HL-60/S4 treated with phorbol 12-myristate 13-acetate at 8.2 ng/mL for 4 days and 3 days (cell line): ENCODE results near the gene TAF1B.

Experiments
- in situ Hi-C: fragments of 300-500 bp; cut with MboI; formaldehyde crosslinking; loops from 2 replicates; pipeline ENCODE4 v1.15.0; 2022; ENCODE audit warnings: low sequenced_read_pairs

Gene TAF1B

DNA sequence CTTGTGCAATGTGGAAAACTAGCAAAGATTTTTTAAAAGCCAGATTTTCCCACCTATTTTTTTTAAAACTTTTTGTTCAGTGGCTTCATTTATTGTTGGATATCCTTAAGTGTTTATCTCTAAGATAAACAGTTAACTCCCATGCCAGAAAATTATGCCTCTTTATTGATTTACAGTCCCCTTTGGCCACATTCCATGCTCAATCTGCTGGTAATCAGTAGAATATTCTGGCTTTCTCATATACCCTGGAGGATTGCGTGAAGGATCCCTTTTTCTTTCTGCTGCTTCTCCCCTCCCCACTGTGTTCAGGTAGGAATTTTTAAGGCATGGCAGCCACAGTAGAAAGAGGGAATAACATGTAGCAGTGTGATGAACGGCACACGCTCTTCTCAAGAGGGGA, 110.9 kb downstream of the TAF1B start:
- in situ Hi-C loops = no loop called here

- in situ Hi-C loops = no loop called here
Measured at GRCh38 chr2:9958057-9958456, 114.8 kb downstream of the TAF1B start.

- in situ Hi-C loops = no loop called here
Measured at GRCh38 chr2:9959262-9959661, 116.0 kb downstream of the TAF1B start.

- in situ Hi-C loops = no loop called here
Measured at GRCh38 chr2:9961013-9961412, 117.7 kb downstream of the TAF1B start.

DNA sequence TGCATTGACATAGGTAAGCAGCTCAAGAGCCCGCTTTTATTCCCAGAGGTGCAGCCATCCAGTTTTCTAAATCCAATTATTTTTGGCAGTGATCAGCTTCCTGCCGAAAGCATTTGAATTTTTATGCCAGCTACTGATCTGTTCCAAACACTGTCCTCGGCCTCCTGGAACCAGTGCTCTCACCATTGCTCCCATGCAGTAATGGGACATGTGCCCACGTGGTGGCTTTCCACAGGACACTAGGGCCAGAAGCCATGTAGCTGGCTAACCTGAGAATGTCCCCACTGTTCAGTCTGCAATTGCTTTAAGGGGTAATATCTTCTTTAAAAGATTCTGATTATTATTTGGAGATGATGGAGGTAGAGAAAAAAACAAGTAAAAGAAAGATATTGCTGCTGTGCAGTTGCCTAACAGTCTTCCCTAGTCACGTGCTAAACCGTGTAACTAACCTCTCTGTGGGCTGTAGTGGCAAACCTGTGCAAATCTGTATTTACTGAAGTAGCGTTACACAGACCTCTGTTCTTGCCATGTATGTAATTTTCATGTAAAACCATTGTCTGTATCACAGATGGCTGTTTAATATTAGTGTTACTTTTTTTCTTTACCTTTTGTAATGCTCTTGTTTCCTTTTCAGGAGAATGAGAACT, 121.2 kb downstream of the TAF1B start:
- in situ Hi-C loops = no loop called here

- in situ Hi-C loops = no loop called here
Measured at GRCh38 chr2:9965119-9965822, 122.0 kb downstream of the TAF1B start.

- in situ Hi-C loops = no loop called here
Measured at GRCh38 chr2:9966491-9967022, 123.3 kb downstream of the TAF1B start.

DNA sequence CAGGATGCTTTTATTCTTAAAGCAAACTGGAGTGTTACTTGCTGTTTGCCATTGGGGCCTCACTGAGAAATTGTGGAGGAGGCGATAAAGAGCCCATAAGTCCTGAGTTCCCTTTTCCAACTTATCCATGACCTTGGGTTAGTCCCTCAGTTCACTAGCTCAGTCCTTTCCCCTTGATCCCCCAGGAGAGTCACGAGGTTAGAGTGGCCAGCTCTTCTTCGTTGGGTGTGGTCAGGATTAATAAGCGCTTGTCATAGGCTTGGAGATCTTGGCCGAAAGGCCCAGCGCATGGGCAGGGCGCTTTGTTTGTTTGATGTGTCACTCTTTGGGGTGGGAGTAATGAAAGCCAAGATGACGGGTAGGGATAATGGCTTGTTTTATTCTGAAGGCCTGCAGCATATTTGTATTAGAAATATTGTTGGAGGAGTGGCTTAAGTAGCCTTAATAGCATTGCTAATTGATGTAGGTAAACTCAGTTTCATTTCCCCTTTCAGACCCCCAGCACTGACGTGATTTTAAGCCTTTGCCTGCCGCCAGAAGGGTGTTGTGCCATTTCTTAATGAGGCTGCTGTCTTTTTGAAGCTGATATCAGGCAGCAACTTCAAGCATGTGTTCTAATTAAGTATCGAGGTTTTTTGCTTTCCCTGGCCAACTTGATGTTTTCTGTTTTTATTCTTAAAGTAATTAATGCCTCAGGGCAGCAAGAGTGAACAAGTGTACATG, 123.9 kb downstream of the TAF1B start:
- in situ Hi-C loops = no loop called here

GRCh38 chr2:9968553-9969497, 125.6 kb downstream of the TAF1B start:
- in situ Hi-C loops = no loop called here

DNA sequence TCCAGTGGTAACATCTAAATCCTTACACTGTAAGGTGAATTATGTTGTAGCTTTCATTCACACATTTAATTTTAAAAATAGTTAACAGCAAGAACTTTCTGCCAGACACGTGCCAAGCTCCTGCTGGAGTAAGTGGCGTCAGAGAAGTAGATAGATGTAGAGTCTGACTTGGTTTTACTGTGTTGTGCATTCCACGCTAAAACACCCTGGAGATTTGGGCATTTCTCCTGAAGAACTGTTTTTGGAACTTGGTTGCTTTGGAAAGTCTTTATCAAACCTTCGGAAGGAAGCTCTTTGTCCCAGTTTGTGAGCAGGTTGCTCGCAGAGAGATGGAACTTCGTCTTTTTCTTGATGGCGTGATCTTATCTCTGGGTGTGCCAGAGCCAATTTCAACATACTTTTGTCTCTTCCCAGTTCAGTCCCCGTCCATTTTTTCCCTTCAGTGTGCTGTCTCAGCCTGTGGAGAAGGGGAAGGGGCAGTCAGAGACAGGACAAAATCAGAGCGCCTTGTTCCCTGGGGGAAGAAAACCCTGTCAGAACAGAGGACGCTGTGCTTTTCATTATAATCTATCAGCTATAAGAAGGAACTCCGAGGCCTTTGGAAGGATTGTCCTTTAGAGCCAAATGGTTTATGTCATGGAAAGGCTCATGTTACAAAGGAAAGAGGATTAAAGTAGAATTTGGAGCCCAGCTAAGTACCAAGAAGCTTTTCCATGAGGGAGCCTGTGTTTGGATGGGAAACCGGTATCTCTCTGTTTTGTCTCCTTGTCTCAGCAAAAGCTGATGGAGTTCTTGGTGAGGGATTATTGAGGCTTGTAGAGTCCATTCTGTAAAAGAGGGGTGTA, 127.1 kb downstream of the TAF1B start:
- in situ Hi-C loops = no loop called here

DNA sequence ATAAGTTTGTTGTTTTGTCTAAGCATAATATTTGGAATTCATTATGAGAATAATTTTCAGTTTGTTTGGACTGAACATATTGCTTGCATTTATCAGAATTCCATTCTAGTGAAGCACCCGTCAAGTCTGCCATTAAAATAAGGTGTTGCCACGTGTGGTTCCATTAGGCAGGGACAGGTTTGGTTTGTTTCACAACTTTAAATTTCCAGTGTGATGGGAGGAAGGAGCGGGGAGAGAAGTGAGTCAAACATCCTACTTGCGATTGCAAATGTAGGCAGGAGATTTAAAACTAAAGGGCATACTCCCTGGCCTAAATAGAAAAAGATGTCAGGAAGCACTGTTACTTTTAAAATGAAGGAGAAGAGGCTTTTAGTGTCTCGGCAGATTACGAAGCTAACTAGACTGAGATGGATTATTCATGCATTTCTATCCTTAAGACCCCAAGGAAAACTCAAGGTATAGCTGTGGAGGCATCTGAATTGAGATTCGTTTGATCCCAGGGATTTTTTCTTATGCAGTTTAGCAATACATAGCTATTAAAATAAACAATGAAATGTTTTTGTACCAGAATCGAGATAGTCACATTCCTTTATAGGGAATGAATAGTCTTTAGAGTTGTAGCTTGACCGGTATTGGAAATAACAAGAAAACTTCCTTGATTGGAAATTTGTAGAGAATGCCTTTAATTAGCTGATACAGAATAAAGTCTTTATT, 128.0 kb downstream of the TAF1B start:
- in situ Hi-C loops = no loop called here

DNA sequence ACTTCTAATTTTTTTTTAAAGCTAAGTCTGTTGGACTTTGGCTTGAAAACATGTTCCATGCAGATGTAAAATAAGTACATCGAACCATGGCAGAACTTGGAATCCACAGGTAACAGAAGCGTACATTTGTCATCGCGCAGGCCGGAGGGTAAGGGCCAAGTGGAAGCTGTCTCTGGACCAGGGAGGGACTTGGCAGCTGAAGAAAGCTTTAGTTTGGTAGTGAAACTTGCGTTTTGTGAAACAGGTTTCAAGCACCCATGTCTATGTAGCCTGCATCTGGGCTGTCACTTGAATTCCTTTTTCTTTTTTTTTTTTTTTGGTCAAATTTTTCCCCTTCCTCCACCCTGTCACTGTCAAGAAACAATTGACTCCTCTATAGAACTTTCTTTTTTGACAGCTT, 128.6 kb downstream of the TAF1B start:
- in situ Hi-C loops = no loop called here

DNA sequence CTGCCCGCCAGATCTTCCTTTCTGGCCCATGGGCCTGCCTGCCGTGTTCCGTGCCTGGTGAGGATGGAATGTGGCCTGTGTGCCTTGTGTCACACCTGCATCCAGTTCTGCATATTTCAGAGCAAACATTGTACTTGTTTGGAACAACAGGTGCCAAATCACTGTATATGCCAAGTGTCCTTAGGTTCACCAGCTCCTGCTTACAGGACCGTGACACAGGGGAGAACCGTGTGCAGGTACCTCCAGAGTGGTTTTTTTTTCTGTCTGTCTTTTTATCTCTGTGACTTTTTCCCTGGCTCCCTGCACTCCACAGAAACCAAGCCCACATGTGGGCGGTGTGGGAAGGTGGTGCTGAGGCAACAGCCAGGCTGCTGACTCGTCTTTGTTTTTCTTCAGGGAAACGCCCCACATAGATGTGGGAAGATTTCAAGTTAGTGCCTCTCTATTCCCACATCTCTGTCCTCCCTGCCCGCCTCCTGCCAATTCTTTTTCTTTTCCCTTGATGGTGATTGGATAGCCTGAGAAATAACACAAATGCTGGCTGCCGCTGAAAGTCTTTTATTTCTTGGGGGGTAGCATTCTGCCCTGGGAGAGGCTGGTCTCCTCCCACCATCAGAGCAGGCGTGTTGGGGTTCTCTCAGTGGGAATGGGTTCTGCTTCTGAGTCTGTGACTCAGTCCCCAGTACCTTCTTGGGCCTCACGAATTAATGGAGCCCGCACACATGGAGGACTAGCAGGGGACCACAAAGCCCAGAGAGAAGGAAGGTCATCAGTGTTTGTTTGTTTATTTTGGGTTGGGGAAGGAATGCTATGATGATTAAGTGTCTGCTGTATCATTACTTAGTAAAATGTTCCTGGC, 129.6 kb downstream of the TAF1B start:
- in situ Hi-C loops = no loop called here

DNA sequence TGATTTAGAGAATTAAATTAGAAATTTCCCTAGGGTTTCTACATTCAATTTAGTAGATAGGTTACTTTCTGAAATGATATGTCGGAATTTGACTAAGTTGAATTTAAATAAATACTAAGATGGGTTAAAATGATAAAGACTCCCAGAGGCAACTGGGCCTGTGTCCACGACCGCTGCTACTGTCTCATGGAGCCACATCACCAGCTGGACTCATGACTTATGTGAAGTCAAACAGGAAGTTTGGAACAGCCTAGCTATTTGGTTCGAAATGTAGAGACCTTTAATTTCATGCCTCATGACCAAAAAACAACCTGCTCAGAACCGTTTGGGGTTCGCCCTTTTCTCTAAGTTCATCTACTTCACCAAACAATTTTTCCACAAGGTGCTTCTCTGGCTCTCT, 130.4 kb downstream of the TAF1B start:
- in situ Hi-C loops = no loop called here

DNA sequence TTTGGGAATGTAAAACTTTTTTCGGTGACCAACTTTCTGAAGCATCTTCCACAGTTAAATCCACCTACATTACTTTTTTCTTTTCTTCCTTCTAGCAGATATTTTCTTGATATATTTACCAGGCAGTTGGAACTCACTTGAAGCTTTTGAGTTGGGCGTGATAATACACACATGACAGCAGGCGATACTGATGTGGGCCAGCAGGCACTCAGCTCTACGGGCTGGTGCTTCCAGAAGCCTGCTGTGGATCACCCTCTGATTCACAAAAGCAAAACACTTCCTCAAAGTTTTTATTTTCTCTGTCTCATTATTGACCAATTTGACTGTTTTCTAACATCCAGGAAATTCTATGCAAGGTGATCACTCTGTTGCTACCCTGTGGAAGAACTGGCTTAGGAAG, 131.1 kb downstream of the TAF1B start:
- in situ Hi-C loops = no loop called here

- in situ Hi-C loops = no loop called here
Measured at GRCh38 chr2:9975328-9975727, 132.1 kb downstream of the TAF1B start.

DNA sequence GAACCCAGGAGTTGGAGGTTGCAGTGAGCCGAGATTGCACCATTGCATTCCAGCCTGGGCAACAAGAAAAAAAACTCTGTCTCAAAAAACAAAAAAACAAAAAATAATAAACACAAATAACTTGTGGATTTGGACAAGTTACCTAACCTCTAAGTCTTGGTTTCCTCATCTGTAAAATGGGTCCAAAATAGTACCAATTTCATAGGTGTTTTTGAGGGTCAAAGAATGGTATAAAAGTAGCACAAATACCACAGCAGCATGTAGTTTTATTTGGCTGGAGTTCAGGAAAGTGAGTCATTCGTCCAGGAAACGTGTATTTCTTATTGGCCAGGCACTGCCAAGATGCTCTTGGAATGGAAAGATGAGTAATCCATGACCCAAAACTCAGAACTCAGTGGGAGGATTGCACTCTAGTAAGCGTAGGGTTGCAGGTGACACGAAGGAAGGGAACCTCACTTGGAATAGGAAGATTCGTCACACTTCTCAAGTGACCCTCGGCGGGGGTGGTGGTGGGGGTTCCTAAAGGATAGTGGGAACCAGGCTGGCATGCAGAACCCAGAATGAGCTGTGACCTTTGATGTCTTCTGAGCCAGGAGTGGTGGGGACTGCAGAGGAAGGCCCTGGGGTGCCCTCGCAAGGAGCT, 132.7 kb downstream of the TAF1B start:
- in situ Hi-C loops = no loop called here

DNA sequence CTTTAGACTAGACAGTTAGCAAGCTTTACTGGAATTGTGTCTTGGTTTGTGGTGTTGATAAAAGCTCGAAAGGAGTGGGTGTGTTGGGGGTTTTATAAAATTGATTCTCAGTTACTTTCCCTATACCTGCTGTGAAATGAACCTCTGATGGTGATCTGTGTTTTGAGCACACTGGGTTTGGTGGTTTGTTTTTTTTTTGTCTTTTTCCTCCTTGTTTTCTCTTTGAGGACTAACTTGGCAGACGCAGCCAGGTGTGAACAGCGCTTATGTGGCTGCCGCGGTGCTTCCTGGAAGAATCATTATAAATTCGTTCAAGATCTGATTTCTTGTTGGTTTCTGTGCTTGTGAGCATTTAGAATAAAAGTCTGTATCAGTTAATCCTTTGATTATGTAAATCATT, 136.7 kb downstream of the TAF1B start:
- in situ Hi-C loops = no loop called here
